CD4-positive, CD25-positive, alpha-beta regulatory T cell (primary cell): ENCODE results near the gene LKAAEAR1. TPM values are rescaled to one million over a fixed set of nuclear protein-coding genes. Genes with fewer than 3 reads are reported as not detected.

ENCODE experiments used
- ATAC-seq, 2 donors: fragments of 150-1000 bp; cut with Tn5 transposase; one replicate each; pipeline ENCODE4 v1.10.0; 2021; ENCODE audit warnings: low read depth in 2 of 2, moderate number of reproducible peaks in 2 of 2, moderate library complexity in 1 of 2
- DNase-seq, 3 donors: peaks; one replicate each; pipeline versions ENCODE4 v3.0.0 to v3.0.0-alpha.2; 2012 to 2022; ENCODE audit warnings: mixed read lengths in 1 of 3
- H3K27ac ChIP-seq: one replicate; pipeline ENCODE4 v1.7.0; 2013; ENCODE audit warnings: mild to moderate bottlenecking, low read length; ENCODE audit not compliant: insufficient read depth, poor library complexity, severe bottlenecking
- H3K27me3 ChIP-seq: one replicate; pipeline ENCODE4 v1.7.0; 2013; ENCODE audit warnings: low read length; ENCODE audit not compliant: control insufficient read depth, insufficient read depth
- H3K36me3 ChIP-seq: one replicate; pipeline ENCODE4 v1.7.0; 2013; ENCODE audit warnings: mild to moderate bottlenecking, low read length, moderate library complexity; ENCODE audit not compliant: control insufficient read depth, insufficient read depth
- H3K4me1 ChIP-seq: 2 replicates; pipeline ENCODE4 v1.7.0; 2013; ENCODE audit warnings: mild to moderate bottlenecking, low read length; ENCODE audit not compliant: insufficient read depth, control insufficient read depth, poor library complexity, severe bottlenecking
- H3K4me3 ChIP-seq: one replicate; pipeline ENCODE4 v1.7.0; 2013; ENCODE audit warnings: low read depth, mild to moderate bottlenecking, low read length, moderate library complexity
- H3K9me3 ChIP-seq, 2 experiments: 1 replicate in 1 of 2; 2 replicates in 1 of 2; pipeline ENCODE4 v1.7.0; 2013; ENCODE audit warnings: low read length in 2 of 2, mild to moderate bottlenecking in 1 of 2, moderate library complexity in 1 of 2; ENCODE audit not compliant: control insufficient read depth in 2 of 2
- H3K27ac Mint-ChIP-seq, 3 donors: one replicate each; pipeline ENCODE4 v1.8.0; 2020 to 2022; ENCODE audit warnings: mild to moderate bottlenecking in 3 of 3, mixed read lengths in 3 of 3, moderate library complexity in 2 of 3
- H3K27me3 Mint-ChIP-seq: one replicate; pipeline ENCODE4 v1.8.0; 2022; ENCODE audit warnings: mild to moderate bottlenecking, mixed read lengths
- H3K36me3 Mint-ChIP-seq: one replicate; pipeline ENCODE4 v1.8.0; 2020; ENCODE audit warnings: mixed read lengths
- H3K4me1 Mint-ChIP-seq, 4 donors: one replicate each; pipeline ENCODE4 v1.8.0; 2020 to 2022; ENCODE audit warnings: mixed read lengths in 4 of 4, mild to moderate bottlenecking in 1 of 4
- H3K4me3 Mint-ChIP-seq, 4 donors: one replicate each; pipeline ENCODE4 v1.8.0; 2020 to 2022; ENCODE audit warnings: mild to moderate bottlenecking in 4 of 4, mixed read lengths in 4 of 4, moderate library complexity in 3 of 4
- H3K9me3 Mint-ChIP-seq, 7 donors: one replicate each; pipeline ENCODE4 v1.8.0; 2020 to 2022; ENCODE audit warnings: mixed read lengths in 7 of 7, mild to moderate bottlenecking in 3 of 7, moderate library complexity in 2 of 7
- polyA plus RNA-seq, 4 donors: library from polyadenylated mRNA; unstranded; fragments of 300-500 nt; fragmentation: Illumina TruSeq; gene quantifications; one replicate each; pipeline ENCODE4 v1.2.3, GENCODE V29; 2021
- total RNA-seq: library from RNA; stranded (reverse); gene quantifications from one replicate; pipeline ENCODE4 v1.2.3, GENCODE V29; 2022

LKAAEAR1 gene
- total and polyA plus RNA-seq, 5 donors from 2014 or later = 0.42 to 1.4 TPM; not detected in 3

GRCh38 chr20:64069614-64070243 lies 14.5 kb downstream of the LKAAEAR1 start:
- H3K9me3 ChIP-seq = no peaks in the 10 kb centered on the region
- H3K36me3 ChIP-seq = peaks cover 14% of the 10 kb centered on the region
- peaks cover 0 to 49% (median 12%) of the 10 kb centered on the region in 4 donors for H3K4me1 Mint-ChIP-seq
- DNase-seq (peak in 1 of 3 donors; percentile 42), ATAC-seq (no peak)
- H3K27me3 ChIP-seq = no peaks in the 10 kb centered on the region
- peaks cover 3% of the 10 kb centered on the region for H3K36me3 Mint-ChIP-seq
- H3K27ac Mint-ChIP-seq = peak overlapping the region in 1 of 3 donors; percentile 52
- no peak overlapping the region for H3K27ac ChIP-seq
- no peaks in the 10 kb centered on the region for H3K27me3 Mint-ChIP-seq
- no peak overlapping the region for H3K4me3 Mint-ChIP-seq
- no peak overlapping the region for H3K4me3 ChIP-seq
- peaks cover 31% of the 10 kb centered on the region for H3K4me1 ChIP-seq
- no peaks in the 10 kb centered on the region for H3K9me3 Mint-ChIP-seq

GRCh38 chr20:64069209-64069613 lies 15.0 kb downstream of the LKAAEAR1 start:
- Mint-ChIP-seq H3K9me3 (no peaks in the 10 kb centered on the region), H3K27ac (no peak overlapping the region), H3K36me3 (peaks cover 3% of the 10 kb centered on the region), H3K4me1 (peaks cover 0 to 49% (median 12%) of the 10 kb centered on the region in 4 donors), H3K27me3 (no peaks in the 10 kb centered on the region), H3K4me3 (no peak overlapping the region)
- Histone ChIP-seq H3K4me1 (peaks cover 36% of the 10 kb centered on the region), H3K27me3 (no peaks in the 10 kb centered on the region), H3K9me3 (no peaks in the 10 kb centered on the region), H3K27ac (no peak overlapping the region), H3K4me3 (no peak overlapping the region), H3K36me3 (peaks cover 9% of the 10 kb centered on the region)
- DNase-seq = no peak
- ATAC-seq = no peak

- H3K36me3 ChIP-seq = peaks cover 5% of the 10 kb centered on the region
- peak overlapping the region in 1 of 4 donors; percentile 49 for H3K4me3 Mint-ChIP-seq
- DNase-seq (no peak), ATAC-seq (no peak)
- peaks cover 42% of the 10 kb centered on the region for H3K4me1 ChIP-seq
- H3K27me3 ChIP-seq = no peaks in the 10 kb centered on the region
- no peaks in the 10 kb centered on the region for H3K9me3 Mint-ChIP-seq
- no peak overlapping the region for H3K27ac Mint-ChIP-seq
- no peak overlapping the region for H3K4me3 ChIP-seq
- H3K27me3 Mint-ChIP-seq = no peaks in the 10 kb centered on the region
- H3K9me3 ChIP-seq = no peaks in the 10 kb centered on the region
- H3K36me3 Mint-ChIP-seq = peaks cover 3% of the 10 kb centered on the region
- no peak overlapping the region for H3K27ac ChIP-seq
- peaks cover 0 to 55% (median 17%) of the 10 kb centered on the region in 4 donors for H3K4me1 Mint-ChIP-seq
Observed at GRCh38 chr20:64068386-64069208, 15.6 kb downstream of the LKAAEAR1 start.

GRCh38 chr20:64067733-64068307 lies 16.4 kb downstream of the LKAAEAR1 start:
- ATAC-seq = no peak
- Histone ChIP-seq H3K4me1 (peaks cover 48% of the 10 kb centered on the region), H3K27ac (no peak overlapping the region), H3K27me3 (no peaks in the 10 kb centered on the region), H3K9me3 (no peaks in the 10 kb centered on the region), H3K36me3 (peaks cover under 1% of the 10 kb centered on the region), H3K4me3 (no peak overlapping the region)
- no peaks in the 10 kb centered on the region for H3K36me3 Mint-ChIP-seq
- no peaks in the 10 kb centered on the region for H3K27me3 Mint-ChIP-seq
- peaks cover 0 to 56% (median 17%) of the 10 kb centered on the region in 4 donors for H3K4me1 Mint-ChIP-seq
- no peaks in the 10 kb centered on the region for H3K9me3 Mint-ChIP-seq
- DNase-seq = no peak
- H3K4me3 Mint-ChIP-seq = peak overlapping the region in 1 of 4 donors; percentile 49
- no peak overlapping the region for H3K27ac Mint-ChIP-seq

GRCh38 chr20:64067005-64067632 lies 17.1 kb downstream of the LKAAEAR1 start:
- no peak overlapping the region for H3K27ac ChIP-seq
- Mint-ChIP-seq H3K27ac (no peak overlapping the region), H3K4me1 (peaks cover 0 to 56% (median 17%) of the 10 kb centered on the region in 4 donors), H3K36me3 (no peaks in the 10 kb centered on the region), H3K9me3 (no peaks in the 10 kb centered on the region), H3K4me3 (peak overlapping the region in 1 of 4 donors; percentile 21), H3K27me3 (no peaks in the 10 kb centered on the region)
- no peaks in the 10 kb centered on the region for H3K9me3 ChIP-seq
- no peaks in the 10 kb centered on the region for H3K36me3 ChIP-seq
- ATAC-seq (no peak), DNase-seq (no peak)
- H3K4me3 ChIP-seq = no peak overlapping the region
- no peaks in the 10 kb centered on the region for H3K27me3 ChIP-seq
- H3K4me1 ChIP-seq = peaks cover 54% of the 10 kb centered on the region

- Histone ChIP-seq H3K36me3 (no peaks in the 10 kb centered on the region), H3K4me1 (peaks cover 54% of the 10 kb centered on the region), H3K27ac (no peak overlapping the region), H3K4me3 (no peak overlapping the region), H3K27me3 (no peaks in the 10 kb centered on the region), H3K9me3 (no peaks in the 10 kb centered on the region)
- ATAC-seq = peak; percentile 8 to 27
- peak in 2 of 3 donors; percentile 47 to 84 for DNase-seq
- H3K27me3 Mint-ChIP-seq = no peaks in the 10 kb centered on the region
- peak overlapping the region; percentile 55 to 94 (median 71) for H3K4me3 Mint-ChIP-seq
- H3K4me1 Mint-ChIP-seq = peaks cover 0 to 56% (median 17%) of the 10 kb centered on the region in 4 donors
- H3K27ac Mint-ChIP-seq = peak overlapping the region; percentile 47 to 82 (median 59)
- H3K36me3 Mint-ChIP-seq = no peaks in the 10 kb centered on the region
- H3K9me3 Mint-ChIP-seq = no peaks in the 10 kb centered on the region
Observed at GRCh38 chr20:64065974-64066343, 18.2 kb downstream of the LKAAEAR1 start.

GRCh38 chr20:64065062-64065973 lies 18.9 kb downstream of the LKAAEAR1 start:
- no peaks in the 10 kb centered on the region for H3K27me3 ChIP-seq
- Mint-ChIP-seq H3K27ac (peak overlapping the region; percentile 20 to 78 (median 47)), H3K4me1 (peaks cover 0 to 52% (median 17%) of the 10 kb centered on the region in 4 donors), H3K36me3 (no peaks in the 10 kb centered on the region), H3K9me3 (no peaks in the 10 kb centered on the region), H3K4me3 (peak overlapping the region; percentile 62 to 94 (median 71)), H3K27me3 (no peaks in the 10 kb centered on the region)
- DNase-seq (peak in 1 of 3 donors; percentile 39), ATAC-seq (no peak)
- H3K9me3 ChIP-seq = no peaks in the 10 kb centered on the region
- peaks cover 54% of the 10 kb centered on the region for H3K4me1 ChIP-seq
- no peak overlapping the region for H3K27ac ChIP-seq
- no peaks in the 10 kb centered on the region for H3K36me3 ChIP-seq
- no peak overlapping the region for H3K4me3 ChIP-seq
